Medulla oblongata (tissue), 1 donor: ENCODE data around the gene SOHLH2.

Experiments
- DNase-seq: peaks from one replicate; pipeline ENCODE4 v3.0.0-alpha.2; 2015; ENCODE audit errors: extremely low spot score

Gene SOHLH2

GRCh38 chr13:36214163-36214921, at the start of gene SOHLH2:
SOHLH2 (minus strand) TSS chr13:36214556; CDS start chr13:36214526, 30 bp downstream.
- DNase-seq, result no peak

GRCh38 chr13:36261976-36262375, 47.6 kb upstream of the SOHLH2 start:
- DNase-seq, result no peak

GRCh38 chr13:36261011-36261410, 46.7 kb upstream of the SOHLH2 start:
- DNase-seq, result no peak

- DNase-seq, result no peak
Observed at GRCh38 chr13:36259361-36260137, 45.2 kb upstream of the SOHLH2 start.

DNA sequence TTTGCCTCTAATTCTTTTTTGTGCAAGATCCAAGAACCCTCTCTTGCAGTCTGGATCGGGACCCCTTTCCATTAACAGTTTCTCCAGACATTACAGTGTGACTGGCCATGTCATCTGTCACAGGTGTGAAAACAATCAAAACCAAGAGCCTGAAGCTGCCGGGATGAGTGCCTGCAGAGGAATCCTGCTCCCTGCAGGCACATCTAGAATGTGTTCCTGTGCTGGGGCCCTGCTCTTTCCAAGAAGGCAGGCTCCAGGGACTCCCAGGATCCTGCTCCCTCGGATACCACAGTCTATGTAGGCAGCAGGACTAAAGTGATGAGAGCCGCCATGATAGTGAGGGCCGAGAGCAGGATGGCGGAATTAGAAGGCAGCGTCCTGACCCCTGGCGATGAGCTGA, 44.5 kb upstream of the SOHLH2 start:
- no peak for DNase-seq

GRCh38 chr13:36251526-36251925, 37.2 kb upstream of the SOHLH2 start:
- no peak for DNase-seq

DNA sequence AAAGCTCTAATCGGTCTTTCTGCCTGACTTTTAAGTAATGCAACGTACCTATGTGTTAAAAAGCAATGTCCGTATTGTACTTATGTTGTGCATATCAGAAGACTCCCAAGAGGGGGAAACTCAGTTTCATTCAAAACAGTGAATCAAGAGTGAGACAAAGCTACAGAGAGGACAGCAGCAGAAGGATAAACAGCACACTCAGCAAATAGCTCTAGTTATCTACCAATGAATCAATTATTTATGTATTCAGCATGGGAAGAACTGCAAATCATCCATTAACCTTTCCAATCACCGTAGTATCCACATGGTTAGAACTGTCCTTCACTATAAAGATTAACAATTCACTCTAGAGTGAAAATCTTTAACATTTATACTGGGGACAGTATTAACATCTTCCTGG, 36.7 kb upstream of the SOHLH2 start:
- DNase-seq, result no peak

- DNase-seq, result no peak
Observed at GRCh38 chr13:36248700-36249099, 34.3 kb upstream of the SOHLH2 start.

DNA sequence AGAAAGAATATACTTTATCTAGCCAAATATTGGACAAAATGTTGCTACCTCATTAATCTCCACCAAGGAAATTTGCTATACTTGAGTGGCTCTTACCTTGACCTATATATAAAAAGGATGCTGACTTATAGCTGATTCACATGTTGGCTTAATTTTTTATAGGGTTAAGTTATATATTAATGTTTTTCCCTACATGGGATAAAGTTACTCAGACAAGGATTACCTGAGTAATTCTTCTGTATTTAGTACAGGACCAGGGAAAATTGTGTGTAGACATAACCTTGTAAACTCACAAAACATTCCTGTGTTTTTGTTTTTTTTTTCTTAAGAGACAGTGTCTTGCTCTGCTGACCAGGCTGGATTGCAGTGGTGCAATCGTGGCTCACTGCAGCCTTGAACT, 30.6 kb upstream of the SOHLH2 start:
- no peak for DNase-seq

GRCh38 chr13:36244073-36244472, 29.7 kb upstream of the SOHLH2 start:
- no peak for DNase-seq

GRCh38 chr13:36242761-36243160, 28.4 kb upstream of the SOHLH2 start:
- DNase-seq, result no peak

DNA sequence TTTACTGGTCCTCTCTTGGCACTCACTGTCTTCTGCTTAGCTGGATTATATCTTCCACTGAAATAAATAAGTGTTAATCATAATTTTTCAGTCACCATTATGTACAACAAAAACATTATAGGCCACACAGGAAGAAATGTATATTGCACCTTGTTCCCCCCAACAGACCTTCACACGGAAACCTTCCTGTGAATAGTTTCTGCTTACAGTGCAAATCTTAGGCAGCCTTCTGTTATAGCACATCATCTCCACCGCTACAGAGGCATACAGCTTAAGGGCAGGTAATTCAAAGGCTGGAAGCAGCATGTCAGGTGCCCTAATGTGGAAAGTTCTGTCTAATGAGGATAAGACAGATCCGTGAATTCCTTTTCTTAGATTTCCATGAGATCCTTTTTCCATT, 16.9 kb upstream of the SOHLH2 start:
- no peak for DNase-seq

DNA sequence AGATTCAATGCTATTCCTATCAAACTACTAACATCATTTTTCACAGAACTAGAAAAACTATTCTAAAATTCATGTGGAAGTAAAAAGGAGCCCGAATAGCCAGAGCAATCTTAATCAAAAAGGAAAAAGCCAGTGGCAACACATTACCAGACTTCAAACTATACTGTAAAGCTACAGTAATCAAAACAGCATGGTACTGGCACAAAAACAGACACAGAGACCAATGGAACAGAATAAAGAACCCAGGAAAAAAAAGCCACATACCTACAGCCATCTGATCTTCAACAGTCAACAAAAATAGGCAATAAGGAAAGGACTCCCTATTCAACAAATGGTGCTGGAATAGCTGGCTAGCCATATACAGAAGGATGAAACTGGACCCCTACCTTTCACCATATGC, 10.4 kb upstream of the SOHLH2 start:
- no peak for DNase-seq

DNA sequence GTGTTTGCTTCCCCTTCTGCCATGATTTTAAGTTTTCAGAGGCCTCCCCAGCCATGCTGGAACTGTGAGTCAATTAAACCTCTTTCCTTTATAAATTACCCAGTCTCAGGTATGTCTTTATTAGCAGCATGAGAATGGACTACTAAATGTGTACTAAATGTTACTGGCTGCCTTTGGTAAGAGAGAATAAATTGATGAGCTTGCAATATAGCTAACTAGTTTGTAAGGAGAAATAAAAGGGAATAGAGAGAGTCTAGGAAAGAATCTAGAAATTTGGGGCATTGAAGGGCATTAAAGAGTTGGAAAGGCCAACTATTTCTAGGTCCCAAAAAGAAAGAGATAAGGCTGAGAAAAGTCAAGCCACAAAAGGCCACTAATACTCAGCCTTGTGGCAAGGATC, 5.5 kb upstream of the SOHLH2 start:
- DNase-seq, result no peak

DNA sequence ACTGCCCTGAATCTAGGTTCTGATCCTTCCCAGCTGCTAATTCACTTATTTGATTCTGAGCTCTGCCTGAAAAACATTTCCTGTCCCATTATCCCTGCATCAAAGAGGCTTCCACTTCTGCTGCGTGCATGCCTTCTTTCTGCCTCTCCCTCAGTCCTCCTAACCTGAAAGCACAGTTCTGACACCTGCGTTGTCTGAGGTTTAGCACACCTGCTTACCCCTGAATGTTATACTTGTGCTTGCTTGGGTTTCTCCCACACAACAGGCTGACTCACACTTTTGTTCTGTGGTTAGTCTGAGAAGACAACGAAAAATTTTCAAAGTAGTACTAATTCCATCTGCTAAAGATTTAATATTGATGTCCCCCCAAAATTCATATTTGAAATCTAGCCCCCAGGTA, 3.1 kb upstream of the SOHLH2 start:
- no peak for DNase-seq

- no peak for DNase-seq
Observed at GRCh38 chr13:36212789-36213188, 1.6 kb downstream of the SOHLH2 start.

DNA sequence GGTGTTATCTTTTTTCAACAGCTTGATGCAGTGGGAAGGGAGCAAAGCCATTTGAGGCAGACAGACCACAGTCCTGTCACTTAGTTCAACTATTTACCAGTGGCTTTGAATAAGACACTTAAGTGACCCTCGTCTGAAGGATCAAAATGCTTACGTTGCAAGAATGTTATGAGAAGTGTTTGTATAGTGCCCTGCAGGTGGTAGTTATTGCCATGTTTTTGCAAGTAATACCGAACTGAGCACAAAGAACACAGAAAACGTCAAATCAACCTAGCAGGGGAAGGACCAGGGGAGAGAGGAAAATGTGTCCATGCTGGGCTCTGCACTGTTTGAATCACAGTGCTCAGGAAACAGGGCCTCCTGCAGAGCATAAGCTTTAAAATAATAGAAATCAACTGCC, 2.8 kb downstream of the SOHLH2 start:
- no peak for DNase-seq

DNA sequence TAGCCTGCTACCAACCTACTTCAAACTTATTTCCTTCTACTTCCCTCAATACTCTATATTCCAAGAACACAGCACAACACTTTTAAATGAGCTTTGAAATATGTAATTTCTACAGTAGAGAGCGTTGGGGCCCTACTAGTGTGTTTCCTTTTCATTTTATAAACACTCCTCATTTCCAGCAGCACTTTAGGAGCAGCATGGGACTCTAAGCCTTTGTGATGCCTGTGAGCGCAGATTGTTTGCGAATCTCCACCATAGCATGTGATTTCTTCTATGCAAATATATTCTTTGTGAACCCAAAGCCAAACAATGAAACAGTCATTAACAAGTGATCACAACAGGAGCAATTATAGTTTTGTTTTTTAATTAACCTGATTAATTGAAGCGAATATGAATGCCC, 3.6 kb downstream of the SOHLH2 start:
- no peak for DNase-seq

DNA sequence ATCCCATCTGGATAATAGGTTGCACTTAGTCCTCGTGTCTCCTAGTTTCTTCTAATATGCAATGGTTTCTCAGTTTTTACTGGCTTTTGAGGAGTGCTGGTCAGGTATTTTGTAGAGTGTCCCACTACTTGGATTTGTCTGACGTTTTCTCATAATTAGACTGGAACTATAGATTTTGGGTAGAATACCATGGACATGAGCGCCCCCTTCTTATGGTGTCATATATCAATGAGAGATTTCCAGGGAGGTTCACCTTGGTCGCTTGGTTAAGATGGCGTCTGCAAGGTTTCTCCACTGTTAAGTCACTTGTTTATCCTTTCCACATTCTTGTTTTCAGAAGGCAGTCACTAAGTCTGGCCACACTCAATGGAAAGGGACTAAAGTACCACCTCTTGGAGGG, 6.7 kb downstream of the SOHLH2 start:
- DNase-seq, result no peak

DNA sequence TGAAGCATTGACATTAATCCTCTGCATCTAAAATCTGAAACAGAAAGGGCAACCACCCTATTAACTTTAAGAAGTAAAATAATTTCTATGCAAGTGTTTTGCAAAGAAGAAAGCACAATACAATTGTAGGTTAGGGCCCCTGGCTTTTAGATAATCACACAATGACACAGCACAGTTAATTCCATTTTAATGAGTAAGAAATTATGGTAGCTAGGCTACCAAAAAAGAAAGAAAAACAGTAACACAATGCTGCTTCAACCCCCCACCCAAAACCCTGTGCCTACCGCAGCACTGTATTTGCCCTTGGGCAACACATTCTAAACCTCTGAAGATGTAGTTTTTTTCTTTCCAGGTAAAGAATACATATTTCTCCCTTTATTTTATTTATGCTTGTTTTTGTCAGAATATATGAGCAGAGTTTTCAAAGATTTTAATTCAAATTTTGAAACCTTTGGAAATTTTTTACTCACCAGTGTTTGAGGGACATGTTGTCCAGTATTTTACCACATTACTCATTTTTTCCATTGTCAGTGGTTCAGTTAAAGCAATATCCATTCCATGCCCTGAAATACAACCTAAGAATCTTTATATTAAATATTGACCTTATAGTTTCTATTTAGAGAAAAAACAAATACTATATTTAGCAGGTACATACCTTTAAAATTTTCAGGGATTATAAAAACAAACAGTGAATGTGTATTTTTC, 21.1 kb downstream of the SOHLH2 start:
- DNase-seq, result no peak

DNA sequence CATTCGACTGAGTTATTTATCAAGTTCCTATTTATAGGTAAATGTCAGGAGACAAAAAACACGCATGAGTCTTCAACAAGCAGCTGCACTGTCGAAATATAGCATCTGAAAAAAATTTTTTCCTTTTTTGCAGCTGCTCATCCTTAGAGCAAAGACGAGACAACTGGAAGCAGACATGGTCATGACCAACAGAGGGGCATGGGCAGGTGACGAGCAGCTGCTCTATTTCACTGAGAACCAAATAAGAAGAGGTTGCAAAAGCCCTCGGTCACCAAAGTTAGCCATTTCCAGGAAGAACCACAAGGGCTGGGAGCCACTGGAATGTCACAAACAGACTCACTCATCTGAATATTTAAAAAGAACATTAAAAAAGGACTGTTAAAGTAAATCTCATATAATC, 22.2 kb downstream of the SOHLH2 start:
- DNase-seq, result no peak

DNA sequence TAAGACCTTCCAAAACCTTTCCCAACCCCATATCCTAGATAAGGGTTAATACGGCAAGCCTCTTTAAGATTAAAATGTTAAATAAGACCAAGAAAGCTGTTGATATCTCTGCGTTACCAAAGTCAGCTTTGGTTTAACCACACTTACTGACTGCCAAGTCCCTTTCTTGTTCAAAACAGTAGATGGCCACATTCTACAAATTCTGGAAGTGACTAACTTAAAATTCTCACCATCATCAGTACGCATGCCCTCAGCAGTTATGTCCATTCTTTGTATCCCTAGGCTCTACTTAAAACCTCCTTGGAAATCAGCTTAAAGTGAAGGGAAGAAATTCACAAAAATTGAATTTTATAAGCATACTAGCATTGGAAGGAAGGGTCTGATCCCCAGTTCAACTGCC, 23.6 kb downstream of the SOHLH2 start:
- no peak for DNase-seq

DNA sequence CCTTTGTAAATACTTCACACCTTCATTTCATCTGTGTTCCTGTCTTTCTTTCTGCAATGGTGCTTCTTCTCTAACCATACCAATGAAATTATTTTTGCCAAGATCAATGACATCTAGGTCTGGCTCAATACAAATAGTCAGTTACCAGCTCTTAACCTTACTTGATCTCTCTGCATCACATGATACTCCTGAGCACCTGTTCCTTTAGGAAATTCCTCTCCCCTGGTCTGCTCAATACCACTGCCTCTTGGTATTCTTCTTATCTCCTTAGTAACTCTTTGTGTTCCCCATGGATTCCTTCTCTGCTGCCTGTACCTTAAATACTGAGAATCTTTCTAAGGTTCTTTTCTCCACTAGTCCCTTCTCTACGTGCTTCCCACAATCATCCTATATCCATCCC, 25.9 kb downstream of the SOHLH2 start:
- DNase-seq, result no peak
